Activated naive CD8-positive, alpha-beta T cell treated with anti-CD3 and anti-CD28 coated beads, Interleukin-2, amount 50 U/mL, for 24 hours (primary cell): ENCODE measurements around the gene SP7.
"Not testable (repeated sequence)": the region's sequence is repeated elsewhere in the genome, so short reads cannot be mapped to it uniquely, and the experiment has no call there.

Experiments used
- ATAC-seq: fragments of 150-1000 bp; cut with Tn5 transposase; one replicate; pipeline ENCODE4 v1.10.0; 2021
- DNase-seq: peaks from one replicate; pipeline ENCODE4 v3.0.0; 2021
- H3K27ac Mint-ChIP-seq: one replicate; pipeline ENCODE4 v1.8.0; 2021; ENCODE audit warnings: mild to moderate bottlenecking, mixed read lengths
- H3K27me3 Mint-ChIP-seq: one replicate; pipeline ENCODE4 v1.8.0; 2021; ENCODE audit warnings: mixed read lengths
- H3K36me3 Mint-ChIP-seq: one replicate; pipeline ENCODE4 v1.8.0; 2021; ENCODE audit warnings: low read depth, mixed read lengths
- H3K4me1 Mint-ChIP-seq: one replicate; pipeline ENCODE4 v1.8.0; 2021; ENCODE audit warnings: mixed read lengths
- H3K4me3 Mint-ChIP-seq: one replicate; pipeline ENCODE4 v1.8.0; 2021; ENCODE audit warnings: mild to moderate bottlenecking, moderate library complexity, mixed read lengths
- H3K9me3 Mint-ChIP-seq: one replicate; pipeline ENCODE4 v1.8.0; 2021; ENCODE audit warnings: mixed read lengths

Gene SP7

GRCh38 chr12:53361638-53362037 lies 25.5 kb upstream of the SP7 start:
- H3K27ac Mint-ChIP-seq, DNase-seq, H3K9me3 Mint-ChIP-seq, H3K36me3 Mint-ChIP-seq, H3K4me3 Mint-ChIP-seq, H3K27me3 Mint-ChIP-seq, ATAC-seq: not testable (repeated sequence)
- peaks cover 15% of the 10 kb centered on the region for H3K4me1 Mint-ChIP-seq

GRCh38 chr12:53358836-53359419 lies 22.8 kb upstream of the SP7 start:
- Mint-ChIP-seq H3K9me3 (no peaks in the 10 kb centered on the region), H3K36me3 (no peaks in the 10 kb centered on the region), H3K4me3 (no peak overlapping the region), H3K27me3 (no peaks in the 10 kb centered on the region), H3K4me1 (peaks cover 2% of the 10 kb centered on the region), H3K27ac (no peak overlapping the region)
- no peak for DNase-seq
- ATAC-seq: no peak

GRCh38 chr12:53355121-53355520 lies 19.0 kb upstream of the SP7 start:
- Mint-ChIP-seq H3K27ac (no peak overlapping the region), H3K4me1 (peaks cover 8% of the 10 kb centered on the region), H3K4me3 (no peak overlapping the region), H3K9me3 (no peaks in the 10 kb centered on the region), H3K27me3 (no peaks in the 10 kb centered on the region), H3K36me3 (no peaks in the 10 kb centered on the region)
- ATAC-seq: no peak
- no peak for DNase-seq

- Mint-ChIP-seq H3K9me3 (no peaks in the 10 kb centered on the region), H3K27ac (no peak overlapping the region), H3K27me3 (no peaks in the 10 kb centered on the region), H3K4me1 (peaks cover 8% of the 10 kb centered on the region), H3K4me3 (no peak overlapping the region), H3K36me3 (no peaks in the 10 kb centered on the region)
- ATAC-seq: no peak
- DNase-seq: no peak
Observed at GRCh38 chr12:53353257-53353655, 17.1 kb upstream of the SP7 start.

- no peaks in the 10 kb centered on the region for H3K9me3 Mint-ChIP-seq
- H3K27me3 Mint-ChIP-seq: no peaks in the 10 kb centered on the region
- no peak overlapping the region for H3K4me3 Mint-ChIP-seq
- ATAC-seq (peak; percentile 99), DNase-seq (peak; percentile 85)
- no peaks in the 10 kb centered on the region for H3K36me3 Mint-ChIP-seq
- H3K27ac Mint-ChIP-seq: peak overlapping the region; percentile 57
- peaks cover 8% of the 10 kb centered on the region for H3K4me1 Mint-ChIP-seq
Observed at GRCh38 chr12:53352331-53353256, 16.4 kb upstream of the SP7 start.

GRCh38 chr12:53347905-53348304 lies 11.8 kb upstream of the SP7 start:
- no peak for DNase-seq
- H3K27me3 Mint-ChIP-seq: peaks cover 2% of the 10 kb centered on the region
- no peak overlapping the region for H3K27ac Mint-ChIP-seq
- no peak overlapping the region for H3K4me3 Mint-ChIP-seq
- H3K9me3 Mint-ChIP-seq: no peaks in the 10 kb centered on the region
- H3K36me3 Mint-ChIP-seq: no peaks in the 10 kb centered on the region
- no peak for ATAC-seq
- H3K4me1 Mint-ChIP-seq: peaks cover 18% of the 10 kb centered on the region

- no peak overlapping the region for H3K27ac Mint-ChIP-seq
- peaks cover 14% of the 10 kb centered on the region for H3K4me1 Mint-ChIP-seq
- H3K9me3 Mint-ChIP-seq: no peaks in the 10 kb centered on the region
- ATAC-seq (no peak), DNase-seq (no peak)
- no peak overlapping the region for H3K4me3 Mint-ChIP-seq
- peaks cover 2% of the 10 kb centered on the region for H3K27me3 Mint-ChIP-seq
- H3K36me3 Mint-ChIP-seq: no peaks in the 10 kb centered on the region
Observed at GRCh38 chr12:53346491-53346890, 10.3 kb upstream of the SP7 start.

GRCh38 chr12:53345486-53346188 lies 9.5 kb upstream of the SP7 start:
- H3K9me3 Mint-ChIP-seq: no peaks in the 10 kb centered on the region
- peak overlapping the region; percentile 92 for H3K4me3 Mint-ChIP-seq
- H3K27me3 Mint-ChIP-seq: peaks cover 3% of the 10 kb centered on the region
- no peak overlapping the region for H3K27ac Mint-ChIP-seq
- no peak for ATAC-seq
- H3K4me1 Mint-ChIP-seq: peaks cover 17% of the 10 kb centered on the region
- H3K36me3 Mint-ChIP-seq: no peaks in the 10 kb centered on the region
- DNase-seq: no peak

- H3K36me3 Mint-ChIP-seq: no peaks in the 10 kb centered on the region
Observed at GRCh38 chr12:53344824-53345485, 8.8 kb upstream of the SP7 start.

GRCh38 chr12:53344487-53344823 lies 8.3 kb upstream of the SP7 start:
- Mint-ChIP-seq H3K4me1 (peaks cover 27% of the 10 kb centered on the region), H3K27ac (no peak overlapping the region), H3K36me3 (no peaks in the 10 kb centered on the region), H3K4me3 (peak overlapping the region; percentile 57), H3K27me3 (peaks cover 10% of the 10 kb centered on the region), H3K9me3 (no peaks in the 10 kb centered on the region)
- DNase-seq: no peak
- no peak for ATAC-seq

More at GRCh38 chr12:53344824-53345485, 8.8 kb upstream of the SP7 start:
- Mint-ChIP-seq H3K27ac (peak overlapping the region; percentile 87), H3K9me3 (no peaks in the 10 kb centered on the region), H3K4me3 (peak overlapping the region; percentile 92), H3K4me1 (peaks cover 23% of the 10 kb centered on the region), H3K27me3 (peaks cover 6% of the 10 kb centered on the region)
- DNase-seq: peak; percentile 80
- ATAC-seq: peak; percentile 78

GRCh38 chr12:53343969-53344368 lies 7.8 kb upstream of the SP7 start:
- H3K9me3 Mint-ChIP-seq: no peaks in the 10 kb centered on the region
- H3K27me3 Mint-ChIP-seq: peaks cover 13% of the 10 kb centered on the region
- no peak for DNase-seq
- no peak for ATAC-seq
- H3K27ac Mint-ChIP-seq: no peak overlapping the region
- peak overlapping the region; percentile 57 for H3K4me3 Mint-ChIP-seq
- no peaks in the 10 kb centered on the region for H3K36me3 Mint-ChIP-seq
- H3K4me1 Mint-ChIP-seq: peaks cover 27% of the 10 kb centered on the region

- Mint-ChIP-seq H3K27me3 (peaks cover 14% of the 10 kb centered on the region), H3K9me3 (no peaks in the 10 kb centered on the region), H3K27ac (no peak overlapping the region), H3K4me1 (peaks cover 27% of the 10 kb centered on the region), H3K36me3 (no peaks in the 10 kb centered on the region), H3K4me3 (no peak overlapping the region)
- ATAC-seq: no peak
- no peak for DNase-seq
Observed at GRCh38 chr12:53343449-53343848, 7.3 kb upstream of the SP7 start.

GRCh38 chr12:53340398-53340797 lies 4.2 kb upstream of the SP7 start:
- Mint-ChIP-seq H3K9me3 (no peaks in the 10 kb centered on the region), H3K27ac (peak overlapping the region; percentile 24), H3K4me3 (no peak overlapping the region), H3K36me3 (no peaks in the 10 kb centered on the region), H3K4me1 (peaks cover 32% of the 10 kb centered on the region), H3K27me3 (peaks cover 36% of the 10 kb centered on the region)
- ATAC-seq: peak; percentile 50
- peak; percentile 32 for DNase-seq

- no peak for ATAC-seq
- Mint-ChIP-seq H3K4me1 (peaks cover 22% of the 10 kb centered on the region), H3K4me3 (no peak overlapping the region), H3K27ac (no peak overlapping the region), H3K27me3 (peaks cover 46% of the 10 kb centered on the region), H3K36me3 (no peaks in the 10 kb centered on the region), H3K9me3 (no peaks in the 10 kb centered on the region)
- no peak for DNase-seq
Observed at GRCh38 chr12:53338916-53339315, 2.8 kb upstream of the SP7 start.
